Myocyte (in vitro differentiated cells): ENCODE data around the gene MOB4. TPM values are rescaled to one million over a fixed set of nuclear protein-coding genes. Genes with fewer than 3 reads are reported as not detected.
"Not testable (repeated sequence)": the region's sequence is repeated elsewhere in the genome, so short reads cannot be mapped to it uniquely, and the experiment has no call there.

Experiments
- DNase-seq: peaks from one replicate; pipeline ENCODE4 v3.0.0-alpha.2; 2012; ENCODE audit warnings: low read depth
- polyA plus RNA-seq: library from polyadenylated mRNA; unstranded; fragments of >200 nt; gene quantifications from one replicate; pipeline ENCODE4 v1.2.1, GENCODE V29; 2012; ENCODE audit warnings: missing spikeins
- total RNA-seq: library from RNA; depleted of rRNA; stranded (reverse); fragments of >200 nt; gene quantifications from 2 replicates; pipeline ENCODE4 v1.2.3, GENCODE V29; 2014

MOB4 gene
- total RNA-seq = 39.9 and 46.5 TPM in 2 replicates
- polyA plus RNA-seq = 20.4 TPM

- peak; percentile 97 for DNase-seq
Measured at GRCh38 chr2:197515739-197516392, at the start of gene MOB4. Gene MOB4, plus strand, starts transcription at chr2:197516066. Its CDS starts 21 bp downstream, at chr2:197516087.

DNA sequence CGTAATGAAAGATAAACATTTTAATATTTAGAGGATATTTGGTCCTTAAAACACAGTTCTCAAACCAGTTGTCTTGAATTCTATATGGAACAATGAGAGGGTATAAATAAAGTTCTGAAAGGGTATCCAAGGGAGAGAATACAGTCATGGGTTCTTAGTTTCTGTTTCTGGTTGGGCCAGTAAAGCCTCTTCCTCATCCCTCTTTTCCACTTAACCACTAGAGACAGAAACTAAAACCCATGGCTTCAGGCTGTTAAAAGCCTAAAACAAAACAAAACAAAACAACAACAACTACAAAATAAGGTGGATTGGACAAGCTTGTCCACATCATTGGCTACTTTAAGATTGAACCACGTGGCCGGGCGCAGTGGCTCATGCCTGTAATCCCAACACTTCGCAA is 43.7 kb upstream of the MOB4 start:
- DNase-seq = no peak

DNA sequence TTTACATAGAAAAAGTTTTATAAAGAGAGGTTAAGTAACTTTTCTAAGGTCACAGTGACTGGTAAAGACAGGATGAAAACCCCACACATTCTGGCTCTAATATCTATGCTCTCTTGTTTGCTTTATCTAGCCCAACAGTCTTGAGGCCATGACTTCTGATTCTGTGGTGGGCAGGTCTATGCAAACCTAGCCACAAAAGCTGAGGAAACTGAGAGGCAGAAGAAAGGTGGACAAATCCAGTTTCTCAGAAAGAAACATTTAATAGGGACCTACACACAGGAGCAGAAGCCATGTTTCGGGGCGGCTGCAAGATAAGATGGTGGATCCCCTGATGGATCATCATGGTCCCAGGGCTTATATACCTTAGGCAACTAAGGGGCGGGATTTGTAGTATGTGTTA is 38.1 kb upstream of the MOB4 start:
- no peak for DNase-seq

DNA sequence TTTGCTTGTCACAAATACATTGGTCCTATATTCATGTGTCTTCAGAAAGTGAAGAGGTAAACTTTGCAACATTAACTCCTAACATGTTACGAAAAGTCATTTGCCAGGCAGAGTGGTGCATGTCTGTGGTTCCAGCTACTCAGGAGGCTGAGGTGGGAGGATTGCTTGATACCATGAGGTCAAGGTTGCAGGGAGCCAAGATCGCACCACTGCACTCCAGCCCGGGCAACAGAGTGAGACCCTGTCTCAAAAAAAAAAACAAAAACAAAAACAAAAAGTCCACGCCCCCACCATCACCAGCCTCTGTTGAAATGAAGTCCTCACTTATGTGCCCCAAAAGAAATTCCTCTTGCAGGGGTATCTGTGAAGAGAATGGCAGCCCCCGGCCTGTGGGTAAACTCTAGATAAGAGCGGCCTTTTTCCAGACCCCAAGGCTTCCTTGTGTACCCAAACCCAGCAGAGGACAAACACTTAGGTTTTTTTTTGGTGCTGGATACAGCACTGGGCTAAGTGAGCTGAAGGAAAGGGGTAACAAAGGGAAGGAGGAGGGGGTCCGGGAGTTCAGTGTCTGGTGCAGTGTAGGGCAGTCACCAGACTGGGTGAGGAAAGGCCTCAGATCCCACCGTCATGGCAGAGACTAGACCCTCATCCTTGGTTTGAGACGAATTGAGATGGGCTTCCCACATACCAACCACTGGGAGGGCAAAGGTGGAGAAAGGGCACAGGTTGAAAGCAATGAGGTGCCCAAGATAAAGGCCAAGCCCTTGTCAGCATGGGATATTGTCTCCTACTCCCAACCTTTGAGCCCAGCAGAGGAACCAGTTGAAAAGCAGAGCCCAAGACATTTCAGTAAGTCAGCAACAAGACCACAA is 35.5 kb upstream of the MOB4 start:
- DNase-seq = no peak

DNA sequence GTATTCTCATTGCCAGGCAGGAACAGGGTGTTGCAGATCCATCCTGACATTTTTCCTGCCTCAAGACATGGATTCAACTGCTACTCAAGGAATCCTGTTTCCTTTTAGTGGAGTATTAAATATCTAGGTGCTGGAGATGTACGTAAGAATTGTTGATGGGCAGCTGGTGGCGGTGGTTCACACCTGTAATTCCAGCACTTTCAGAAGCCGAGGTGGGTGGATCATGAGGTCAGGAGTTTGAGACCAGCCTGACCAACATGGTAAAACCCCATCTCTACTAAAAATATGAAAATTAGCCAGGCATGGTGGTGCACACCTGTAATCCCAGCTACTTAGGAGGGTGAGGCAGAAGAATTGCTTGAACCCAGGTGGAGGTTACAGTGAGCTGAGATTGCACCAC is 31.6 kb upstream of the MOB4 start:
- DNase-seq = not testable (repeated sequence)

GRCh38 chr2:197486175-197486574 is 29.7 kb upstream of the MOB4 start:
- DNase-seq = no peak

- no peak for DNase-seq
Measured at GRCh38 chr2:197487385-197487784, 28.5 kb upstream of the MOB4 start.

DNA sequence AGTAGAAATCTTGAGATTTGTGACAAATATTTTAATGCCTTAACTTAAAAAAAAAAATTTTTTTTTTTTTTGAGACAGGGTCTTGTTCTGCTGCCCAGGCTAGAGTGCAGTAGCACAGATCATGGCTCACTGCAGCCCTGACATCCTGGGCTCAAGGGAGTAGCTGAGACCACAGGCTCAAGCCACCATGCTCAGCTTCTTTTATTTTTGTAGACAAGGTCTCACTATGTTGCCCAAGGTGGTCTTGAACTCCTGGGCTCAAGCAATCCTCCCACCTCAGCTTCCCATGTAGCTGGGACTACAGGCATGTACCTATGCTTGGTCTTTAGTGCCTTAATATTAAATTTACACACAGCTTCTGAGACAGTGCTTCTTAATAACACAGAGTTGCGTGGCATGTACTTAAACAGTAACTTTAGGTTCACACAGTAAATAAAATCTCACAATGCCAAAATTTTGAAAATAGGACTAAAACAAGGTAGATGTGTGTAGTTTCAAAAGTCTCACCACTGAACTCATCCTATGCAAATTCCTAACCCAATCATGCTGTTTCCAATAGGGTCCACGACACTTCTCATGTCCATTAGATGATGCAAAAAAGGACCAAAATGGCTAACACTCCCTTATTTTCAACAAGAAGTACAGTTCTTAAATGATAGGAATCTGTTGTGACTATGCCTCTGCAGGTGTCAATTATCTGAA is 20.3 kb upstream of the MOB4 start:
- no peak for DNase-seq

DNA sequence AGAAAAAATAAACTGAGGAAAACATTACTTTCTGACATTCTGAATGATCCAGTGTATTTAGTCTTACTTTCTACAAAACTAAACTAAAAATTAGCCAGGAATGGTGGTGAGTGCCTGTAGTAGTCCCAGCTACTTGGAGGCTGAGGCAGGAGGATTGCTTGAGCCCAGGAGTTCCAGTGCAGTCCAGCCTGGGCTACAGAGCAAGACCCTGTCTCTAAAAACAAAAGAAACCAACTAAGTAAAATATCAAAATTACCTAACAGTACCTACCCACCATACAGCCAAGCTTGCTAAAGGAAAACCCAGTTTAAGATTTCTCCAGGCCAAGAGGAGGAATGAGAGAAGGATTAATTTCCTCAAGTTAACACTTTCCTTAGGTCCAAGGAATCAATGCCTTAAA is 19.2 kb upstream of the MOB4 start:
- DNase-seq = no peak

DNA sequence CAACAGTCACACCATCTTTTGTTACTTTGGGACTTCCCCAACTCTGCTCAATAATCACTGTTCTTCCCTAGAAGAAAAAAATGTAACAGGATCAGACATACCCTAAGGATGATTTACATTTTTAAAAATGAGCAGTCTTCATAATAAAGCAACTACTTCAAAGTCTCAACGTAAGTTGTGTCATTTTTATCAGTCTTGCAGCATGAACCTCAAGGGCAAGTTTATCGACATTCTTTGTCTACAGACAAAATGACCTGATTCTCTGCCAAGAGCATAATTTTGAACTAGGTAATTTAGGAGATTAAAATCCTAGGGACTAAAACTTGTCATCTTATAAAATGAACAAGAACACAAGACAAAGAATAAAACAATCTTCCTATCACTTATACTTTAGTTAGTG is 18.5 kb upstream of the MOB4 start:
- no peak for DNase-seq

GRCh38 chr2:197498235-197498936 is 17.5 kb upstream of the MOB4 start:
- no peak for DNase-seq

DNA sequence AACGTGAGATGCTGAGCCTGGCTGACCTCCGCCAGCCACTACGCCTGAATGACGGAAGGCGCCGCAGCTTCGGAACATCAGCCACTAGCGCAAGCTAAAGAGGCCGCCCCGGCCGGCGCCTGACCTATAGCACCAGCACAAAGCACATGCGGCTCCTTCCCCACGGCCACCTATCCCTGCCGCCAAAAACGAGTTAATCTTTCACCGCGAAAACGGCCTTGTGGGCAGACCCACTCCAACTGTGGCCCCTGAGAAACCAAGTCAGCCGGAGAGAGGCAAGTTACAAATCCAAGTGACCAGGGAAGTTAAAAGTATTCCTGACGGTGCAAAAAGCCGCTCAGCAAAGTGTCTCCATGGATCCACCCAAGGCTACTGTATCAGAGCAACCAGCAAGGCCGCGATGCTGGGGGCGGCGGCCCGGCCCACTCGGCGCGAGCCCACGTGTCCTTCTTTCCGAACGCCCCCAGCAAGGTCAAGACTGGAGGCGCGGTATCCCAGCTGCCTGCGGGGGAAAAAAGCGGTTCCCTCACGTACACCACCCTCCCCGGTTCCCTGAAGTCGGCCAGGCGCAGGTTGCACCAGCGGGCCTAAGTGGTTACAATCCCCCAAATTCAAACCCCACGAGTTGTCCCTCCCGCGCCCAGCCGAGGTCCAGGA is 16.8 kb upstream of the MOB4 start:
- peak; percentile 44 for DNase-seq

GRCh38 chr2:197499594-197500502 is 16.0 kb upstream of the MOB4 start, which contains the start of the genes HSPD1 and HSPE1:
Gene HSPD1, minus strand, starts transcription at chr2:197499840. Its CDS starts 992 bp downstream, at chr2:197498848.
Gene HSPE1, plus strand, starts transcription at chr2:197500379. Its CDS starts 58 bp downstream, at chr2:197500437.
- peak; percentile 100 for DNase-seq

- peak; percentile 9 for DNase-seq
Measured at GRCh38 chr2:197500503-197501131, 15.2 kb upstream of the MOB4 start.

- no peak for DNase-seq
Measured at GRCh38 chr2:197502201-197502600, 13.7 kb upstream of the MOB4 start.

DNA sequence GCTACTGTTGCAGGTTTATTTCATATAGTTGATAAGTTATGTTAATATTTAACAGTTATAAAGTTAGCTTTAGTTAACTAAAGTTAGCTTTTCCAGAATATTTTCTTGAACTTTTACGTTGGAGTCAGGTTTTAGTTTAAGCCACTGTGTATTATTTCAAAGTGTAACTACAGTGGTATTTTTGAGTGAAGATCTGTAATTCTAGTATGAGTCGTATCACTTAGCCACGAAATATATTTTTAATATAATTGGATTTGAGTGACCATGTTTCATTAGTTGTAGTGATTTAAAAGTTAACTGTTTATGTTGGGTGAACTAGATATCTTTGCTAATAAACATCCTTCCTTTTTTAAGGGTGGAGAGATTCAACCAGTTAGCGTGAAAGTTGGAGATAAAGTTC is 13.2 kb upstream of the MOB4 start:
- DNase-seq = no peak

- DNase-seq = no peak
Measured at GRCh38 chr2:197504000-197504399, 11.9 kb upstream of the MOB4 start.

DNA sequence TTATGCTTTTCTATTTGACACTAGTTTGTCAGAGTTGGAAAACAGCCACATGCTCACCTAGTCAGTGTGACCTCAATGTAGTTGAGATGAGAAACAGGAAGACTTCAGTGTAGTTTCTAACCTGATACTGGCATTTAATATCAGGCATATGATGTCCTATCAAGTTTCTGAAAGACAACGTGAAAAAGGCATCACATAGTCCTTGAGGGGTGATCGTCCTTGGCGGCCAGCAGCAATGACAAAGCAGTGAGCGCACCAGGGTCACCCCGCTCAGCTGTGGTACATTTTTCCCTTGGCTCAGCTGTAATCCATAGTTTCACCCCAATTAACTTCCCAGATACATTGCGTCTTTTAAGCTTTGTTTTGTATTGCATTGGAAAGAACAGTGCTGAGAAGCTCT is 11.4 kb upstream of the MOB4 start:
- no peak for DNase-seq

DNA sequence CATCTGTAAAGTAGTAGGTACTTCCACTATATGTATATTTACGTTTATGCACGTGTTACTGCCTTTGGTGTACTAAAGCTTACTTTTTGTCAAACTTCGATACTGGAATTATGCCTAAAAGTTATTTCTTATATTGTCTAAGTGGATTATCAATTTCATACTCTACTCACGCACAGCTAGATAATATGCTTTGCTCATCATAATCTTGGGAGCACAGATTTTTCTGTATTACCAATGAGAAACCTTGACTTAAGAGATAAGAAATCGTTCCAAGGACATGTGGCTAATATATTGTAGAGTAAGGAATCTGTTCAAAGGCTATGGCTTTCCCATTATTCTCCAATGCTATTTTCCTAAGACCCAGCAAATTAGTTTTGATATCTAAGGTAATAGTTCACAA is 9.2 kb upstream of the MOB4 start:
- DNase-seq = no peak
